IPS-15b (cell line): ENCODE results near the gene ETFB.
A peak's percentile ranks its signal among the peaks of the same experiment; 100 is the strongest.

Experiments
- H3K27me3 ChIP-seq: one replicate; pipeline ENCODE4 v1.6.1; 2013; ENCODE audit warnings: low read length; ENCODE audit not compliant: control insufficient read depth, insufficient read depth
- H3K36me3 ChIP-seq: one replicate; pipeline ENCODE4 v1.6.1; 2013; ENCODE audit warnings: low read length; ENCODE audit not compliant: control insufficient read depth, insufficient read depth
- H3K4me1 ChIP-seq: one replicate; pipeline ENCODE4 v1.6.1; 2013; ENCODE audit warnings: mild to moderate bottlenecking, low read length; ENCODE audit not compliant: control insufficient read depth, insufficient read depth
- H3K4me3 ChIP-seq: one replicate; pipeline ENCODE4 v1.5.1; 2013; ENCODE audit warnings: low read depth, low read length
- H3K9ac ChIP-seq: one replicate; pipeline ENCODE4 v1.6.1; 2013; ENCODE audit warnings: low read depth, mild to moderate bottlenecking, low read length
- H3K9me3 ChIP-seq: one replicate; pipeline ENCODE4 v1.6.1; 2013; ENCODE audit warnings: mild to moderate bottlenecking, low read length; ENCODE audit not compliant: control insufficient read depth, insufficient read depth

ETFB gene

DNA sequence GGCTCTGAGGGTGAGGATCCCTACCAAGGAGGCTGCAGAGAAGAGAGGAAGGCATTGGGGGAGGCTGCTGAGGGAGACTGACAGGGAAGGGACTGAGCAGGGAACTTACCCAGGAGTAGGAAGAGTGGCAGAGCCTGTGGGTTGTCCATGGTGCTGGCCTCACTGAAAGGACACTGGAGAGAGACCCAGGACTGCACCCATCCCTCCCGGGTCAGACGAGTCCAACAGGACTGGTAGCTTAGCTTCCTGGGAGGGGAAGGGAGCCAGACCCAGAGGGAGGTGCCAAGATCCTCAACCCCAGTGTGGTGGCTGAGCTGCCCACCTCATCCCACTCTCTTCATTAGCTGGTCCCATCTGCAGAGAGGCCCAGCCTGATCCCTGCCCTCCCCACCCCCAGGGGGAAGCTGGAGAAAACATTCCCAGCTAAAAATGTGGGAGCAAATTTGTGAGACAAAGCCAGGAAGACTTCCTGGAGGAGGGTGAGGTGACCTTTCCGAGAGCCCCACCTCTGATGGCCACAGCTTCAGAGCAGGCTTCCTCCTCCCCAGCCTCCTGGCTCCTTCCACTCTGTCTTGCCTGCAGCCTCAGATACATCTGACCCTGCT lies 24.1 kb downstream of the ETFB start, which contains the start of gene VSIG10L:
TSS of gene VSIG10L (minus strand) at position 164 of the 605 bp plus-strand sequence. CDS start at position 149, 15 bp downstream.
- peaks cover 7% of the 10 kb centered on the region for H3K4me1 ChIP-seq
- no peaks in the 10 kb centered on the region for H3K36me3 ChIP-seq
- H3K9me3 ChIP-seq: no peaks in the 10 kb centered on the region
- H3K9ac ChIP-seq: no peak within 1 kb of the TSS
- peaks cover 9% of the 10 kb centered on the region for H3K27me3 ChIP-seq
- H3K4me3 ChIP-seq: peak within 1 kb of the TSS; percentile 61

DNA sequence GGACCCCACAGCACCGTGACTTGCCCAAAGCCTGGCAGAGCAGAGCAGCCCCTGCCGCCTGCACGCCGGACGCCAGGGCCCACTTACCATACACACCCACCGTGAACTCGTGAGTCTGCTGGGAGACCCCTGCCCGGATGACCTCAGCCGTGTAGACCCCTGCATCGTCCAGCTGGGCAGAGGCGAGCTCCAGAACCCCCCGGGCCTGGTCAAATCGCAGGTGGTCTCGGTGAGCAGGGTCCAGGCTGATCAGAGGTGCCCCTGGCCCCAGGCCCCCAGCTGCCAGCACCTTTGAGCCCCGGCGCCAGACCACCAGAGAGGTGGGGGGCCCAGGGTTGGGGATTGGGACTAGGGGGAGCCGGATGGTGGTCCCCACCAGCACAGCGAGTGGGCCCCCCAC lies 25.1 kb downstream of the ETFB start:
- peaks cover 7% of the 10 kb centered on the region for H3K4me1 ChIP-seq

DNA sequence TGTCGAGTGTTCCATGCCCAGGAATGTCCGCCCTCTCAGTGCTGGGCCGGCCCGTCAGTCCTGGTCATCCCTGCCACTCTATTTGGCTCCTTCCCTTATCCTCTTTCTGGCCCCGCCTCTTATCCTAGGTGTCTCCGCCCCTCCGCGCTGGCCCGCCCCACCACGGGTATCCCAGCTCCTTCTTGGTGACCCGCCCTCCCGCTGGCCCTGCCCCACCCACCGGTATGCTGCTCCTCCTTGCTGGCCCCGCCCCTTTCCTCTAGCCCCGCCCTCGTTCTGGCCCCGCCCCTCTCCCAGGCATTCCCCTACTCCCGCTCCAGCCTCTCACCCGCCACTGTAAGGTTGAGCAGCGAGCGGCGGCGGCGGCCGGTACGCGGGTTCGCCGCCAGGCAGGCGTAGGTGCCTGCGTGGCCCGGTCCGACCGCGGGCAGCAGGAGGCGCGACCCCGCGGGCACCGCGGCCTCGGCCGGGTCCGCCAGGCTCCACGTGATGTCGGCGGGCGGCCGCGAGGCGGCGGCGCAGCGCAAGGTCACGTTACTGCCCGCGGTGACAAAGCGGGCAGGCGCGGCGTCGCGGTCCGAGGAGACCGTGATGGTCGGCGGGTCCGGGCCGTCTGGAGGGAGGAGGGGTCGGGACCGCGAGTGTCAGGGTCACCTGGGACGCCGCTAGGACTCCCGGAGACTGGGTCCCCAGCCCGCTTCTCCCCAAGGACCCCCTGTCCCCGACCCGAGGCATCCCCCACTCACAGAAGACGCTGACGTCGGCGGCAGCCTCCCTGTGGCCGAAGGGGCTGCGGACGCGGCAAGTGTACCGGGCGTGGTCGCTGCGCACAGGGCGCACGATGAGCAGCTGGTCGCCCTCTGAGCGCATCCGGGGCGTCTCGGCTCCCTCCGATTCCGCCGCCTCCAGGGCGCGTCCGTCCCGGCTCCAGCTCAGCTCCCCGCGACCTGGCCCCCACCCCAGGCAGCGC lies 26.2 kb downstream of the ETFB start:
- peaks cover 2% of the 10 kb centered on the region for H3K36me3 ChIP-seq
- peak overlapping the region; percentile 90 for H3K4me3 ChIP-seq
- peaks cover 9% of the 10 kb centered on the region for H3K27me3 ChIP-seq
- H3K4me1 ChIP-seq: peaks cover 7% of the 10 kb centered on the region
- H3K9ac ChIP-seq: no peak overlapping the region
- H3K9me3 ChIP-seq: no peaks in the 10 kb centered on the region

More for the DNA sequence above, 25.1 kb downstream of the ETFB start:
- H3K36me3 ChIP-seq: no peaks in the 10 kb centered on the region
- no peak overlapping the region for H3K9ac ChIP-seq
- peak overlapping the region; percentile 61 for H3K4me3 ChIP-seq
- peaks cover 9% of the 10 kb centered on the region for H3K27me3 ChIP-seq
- no peaks in the 10 kb centered on the region for H3K9me3 ChIP-seq

DNA sequence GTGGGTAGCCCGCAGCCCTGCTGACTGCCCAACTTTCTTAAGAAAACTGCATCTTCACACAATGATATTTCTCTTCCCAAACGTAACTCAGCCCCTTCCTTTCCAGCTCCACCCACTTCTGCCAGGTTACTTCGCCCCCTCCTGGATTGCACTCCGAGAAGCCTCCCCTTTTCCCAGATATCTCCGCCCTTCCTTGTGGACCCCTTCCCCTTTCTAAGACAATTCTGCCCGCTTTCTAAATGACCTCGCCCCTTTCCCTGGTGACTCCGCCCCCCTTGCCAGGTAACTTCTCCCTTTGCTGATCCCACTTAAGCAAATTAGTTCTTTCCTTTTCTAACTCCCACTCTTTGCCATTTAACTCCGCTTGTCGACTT lies 26.9 kb downstream of the ETFB start:
- Histone ChIP-seq H3K4me1 (peaks cover 7% of the 10 kb centered on the region), H3K9me3 (no peaks in the 10 kb centered on the region), H3K36me3 (peaks cover 2% of the 10 kb centered on the region), H3K27me3 (peaks cover 9% of the 10 kb centered on the region), H3K4me3 (peak overlapping the region; percentile 90), H3K9ac (no peak overlapping the region)

DNA sequence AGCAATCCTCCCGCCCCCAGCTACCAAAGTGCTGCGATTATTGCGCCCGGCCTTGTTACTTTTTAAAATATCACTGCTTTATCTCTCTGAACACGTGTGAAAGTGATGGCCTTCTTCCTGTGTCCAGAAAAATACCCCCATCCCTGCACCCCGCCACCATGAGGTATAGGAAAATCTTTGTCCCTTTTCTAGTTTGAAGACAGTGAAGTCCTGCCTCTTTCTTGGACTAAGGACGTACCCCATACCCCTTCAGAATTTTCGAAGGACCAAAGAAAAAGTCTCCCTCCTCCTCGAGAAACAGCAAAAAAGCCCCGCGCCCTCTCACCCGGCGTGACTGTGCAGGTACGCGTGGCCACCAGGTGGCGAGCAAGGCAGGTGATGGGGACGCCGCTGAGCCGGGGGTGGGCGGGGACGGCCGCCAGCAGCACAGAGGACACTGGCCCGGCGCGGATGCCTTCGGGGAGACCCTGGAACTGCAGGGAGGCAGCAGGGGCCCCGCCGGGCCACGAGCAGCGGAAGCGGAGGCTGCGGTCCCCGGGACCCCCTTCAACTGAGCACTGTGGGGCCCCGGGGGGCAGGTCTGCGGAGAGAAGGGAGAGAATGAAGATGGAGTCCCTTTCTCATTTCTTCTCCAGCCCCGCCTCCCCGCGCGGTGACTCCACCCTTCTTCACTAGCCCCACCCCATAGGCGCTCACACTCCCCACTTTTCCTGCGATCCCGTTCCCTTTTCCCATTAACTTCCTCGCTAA lies 27.4 kb downstream of the ETFB start:
- Histone ChIP-seq H3K9ac (peak overlapping the region; percentile 37), H3K9me3 (no peaks in the 10 kb centered on the region), H3K36me3 (peaks cover 2% of the 10 kb centered on the region), H3K27me3 (peaks cover 9% of the 10 kb centered on the region), H3K4me3 (peak overlapping the region; percentile 90), H3K4me1 (peaks cover 7% of the 10 kb centered on the region)

DNA sequence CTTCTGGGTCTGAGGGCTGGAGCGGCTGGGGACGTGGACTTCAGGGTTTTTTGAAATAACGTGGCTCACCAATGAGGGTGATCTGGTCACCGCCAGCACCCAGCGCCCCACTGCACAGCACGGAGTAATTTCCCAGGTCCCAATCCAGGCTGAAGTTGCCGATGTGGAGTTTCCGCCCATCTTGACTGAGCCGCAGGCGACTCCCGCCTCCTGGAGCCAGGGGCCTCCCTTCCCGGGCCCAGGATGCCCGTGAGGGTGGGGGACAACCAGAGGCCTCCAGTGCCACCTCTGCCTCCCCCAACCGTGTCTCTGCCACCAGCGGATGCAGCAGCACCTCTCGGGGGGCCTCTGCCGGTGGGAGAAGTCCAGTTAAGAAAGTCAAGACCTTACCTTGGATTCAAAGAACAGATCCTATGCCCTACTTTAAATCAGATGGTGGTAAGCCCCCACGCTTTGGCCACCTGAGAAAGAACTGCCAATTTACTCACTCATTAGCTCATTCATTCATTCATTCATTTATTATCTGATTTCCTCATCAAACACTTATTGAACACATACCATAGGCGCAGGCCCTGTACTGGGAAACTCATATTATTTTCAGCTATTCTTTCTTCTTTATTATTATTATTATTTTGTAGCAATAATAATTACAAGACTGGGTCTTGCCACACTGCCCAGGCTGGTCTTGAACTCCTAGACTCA lies 28.2 kb downstream of the ETFB start:
- H3K4me3 ChIP-seq: peak overlapping the region; percentile 90
- no peaks in the 10 kb centered on the region for H3K9me3 ChIP-seq
- H3K27me3 ChIP-seq: peaks cover 9% of the 10 kb centered on the region
- H3K4me1 ChIP-seq: peaks cover 7% of the 10 kb centered on the region
- H3K9ac ChIP-seq: no peak overlapping the region
- H3K36me3 ChIP-seq: peaks cover 2% of the 10 kb centered on the region

DNA sequence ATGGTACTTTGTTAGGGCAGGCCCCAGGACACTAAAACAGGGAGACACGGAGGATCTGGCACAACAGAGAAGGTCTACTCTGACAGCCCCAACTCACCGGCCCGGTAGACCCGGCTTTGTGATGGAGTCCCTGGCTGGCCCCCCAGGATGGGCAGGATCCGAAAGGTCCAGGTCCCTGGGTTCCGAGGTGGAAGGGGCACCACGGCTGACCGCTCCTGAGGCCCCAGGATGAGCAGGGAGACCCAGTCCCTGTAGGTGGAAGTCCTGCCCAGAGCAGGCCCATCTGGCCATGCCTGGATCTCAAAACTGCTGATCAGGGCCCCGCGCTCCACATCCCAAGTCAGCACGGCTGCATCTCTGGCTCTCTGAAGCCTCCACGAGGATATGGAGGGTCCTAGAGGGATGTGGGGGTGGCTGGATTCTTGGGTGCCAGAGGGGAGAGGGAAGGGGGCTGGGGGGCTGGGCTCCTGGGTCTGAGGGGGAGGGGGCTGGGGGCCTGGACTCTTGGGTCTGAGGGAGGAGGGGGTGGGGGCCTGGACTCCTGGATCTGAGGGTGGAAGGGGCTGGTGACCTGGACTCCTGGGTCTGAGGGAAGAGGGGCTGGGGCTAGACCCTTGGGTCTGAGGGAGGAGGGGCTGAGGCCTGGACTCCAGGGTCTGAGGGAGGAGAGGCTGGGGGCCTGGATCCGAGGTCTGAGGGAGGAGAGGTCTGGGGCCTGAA lies 28.9 kb downstream of the ETFB start:
- H3K9ac ChIP-seq: no peak overlapping the region
- peaks cover 9% of the 10 kb centered on the region for H3K27me3 ChIP-seq
- peaks cover 5% of the 10 kb centered on the region for H3K36me3 ChIP-seq
- H3K4me1 ChIP-seq: peaks cover 3% of the 10 kb centered on the region
- no peaks in the 10 kb centered on the region for H3K9me3 ChIP-seq
- no peak overlapping the region for H3K4me3 ChIP-seq

DNA sequence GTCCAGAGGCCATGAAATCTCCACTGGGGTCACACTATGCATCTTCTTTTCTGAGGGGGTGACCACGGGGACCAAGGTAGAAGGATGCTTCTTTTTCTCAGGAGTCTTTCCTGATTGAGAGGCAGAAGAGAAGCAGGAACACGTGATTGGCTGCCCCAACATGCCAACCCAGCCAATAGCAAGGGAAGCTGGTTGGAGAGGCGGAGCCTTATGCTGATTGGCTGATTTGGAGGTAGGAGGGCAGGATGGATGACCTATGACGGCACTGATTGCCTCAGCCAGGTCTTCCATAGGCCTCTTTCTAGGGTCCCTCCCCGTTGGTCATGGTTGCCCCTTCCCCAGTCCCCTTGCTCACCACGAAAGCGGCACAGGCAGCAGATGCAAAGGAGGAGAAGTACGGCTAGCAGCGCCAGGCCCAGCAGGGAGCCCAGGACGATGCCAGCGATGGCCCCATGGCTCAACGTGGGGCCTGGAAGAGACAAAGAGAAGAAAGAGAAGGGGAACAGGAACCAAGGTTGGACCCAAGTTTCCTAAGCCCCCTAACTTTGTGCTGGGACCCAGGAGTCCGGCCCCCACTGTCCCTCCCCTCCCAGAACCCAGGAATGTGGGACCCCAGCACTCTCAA lies 32.2 kb downstream of the ETFB start:
- H3K4me1 ChIP-seq: no peaks in the 10 kb centered on the region
- no peaks in the 10 kb centered on the region for H3K9me3 ChIP-seq
- H3K27me3 ChIP-seq: no peaks in the 10 kb centered on the region
- H3K36me3 ChIP-seq: peaks cover 19% of the 10 kb centered on the region
- H3K9ac ChIP-seq: no peak overlapping the region
- H3K4me3 ChIP-seq: no peak overlapping the region

DNA sequence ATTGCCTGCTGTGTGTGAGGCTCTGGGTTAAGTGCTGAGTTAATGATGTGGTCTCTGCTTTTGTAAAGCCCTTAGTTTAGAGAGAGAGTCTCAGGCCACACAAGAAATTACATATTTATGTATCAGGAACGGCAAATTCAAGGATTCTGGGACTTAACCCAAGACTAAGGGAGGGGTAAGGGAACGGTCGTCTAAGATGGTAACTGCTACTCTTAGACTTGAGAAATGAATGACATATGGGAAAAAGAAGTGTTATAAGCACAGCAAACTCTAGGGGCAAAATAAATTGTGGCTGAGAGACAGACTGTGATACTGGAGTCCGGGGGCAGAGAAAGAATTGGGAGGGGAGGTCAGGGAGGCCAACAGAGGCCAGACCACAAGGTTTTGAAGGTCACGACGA lies 34.5 kb downstream of the ETFB start:
- Histone ChIP-seq H3K36me3 (peaks cover 19% of the 10 kb centered on the region), H3K9ac (no peak overlapping the region), H3K27me3 (peaks cover 3% of the 10 kb centered on the region), H3K4me3 (no peak overlapping the region), H3K4me1 (no peaks in the 10 kb centered on the region), H3K9me3 (no peaks in the 10 kb centered on the region)

DNA sequence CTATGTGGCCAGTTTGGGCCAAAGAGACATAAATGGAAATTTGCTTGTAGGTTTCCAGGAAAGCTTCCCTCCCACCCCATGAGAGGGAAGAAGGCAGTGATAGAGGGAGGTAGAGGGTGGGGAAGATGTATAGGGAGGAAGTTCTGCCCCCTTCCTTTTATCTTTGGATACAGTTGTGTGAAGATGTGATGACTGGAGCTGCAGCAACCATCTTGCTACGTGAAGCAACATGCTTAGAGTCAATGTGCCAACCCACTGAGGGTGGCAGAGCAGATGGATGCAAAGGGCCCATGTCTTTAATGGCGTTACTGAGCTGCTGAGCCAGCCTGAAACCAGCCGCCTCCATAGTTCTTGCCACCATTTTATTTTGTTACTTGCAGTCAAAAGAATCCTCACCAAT lies 35.0 kb downstream of the ETFB start:
- no peak overlapping the region for H3K9ac ChIP-seq
- peaks cover 4% of the 10 kb centered on the region for H3K27me3 ChIP-seq
- no peak overlapping the region for H3K4me3 ChIP-seq
- H3K9me3 ChIP-seq: no peaks in the 10 kb centered on the region
- no peaks in the 10 kb centered on the region for H3K4me1 ChIP-seq
- peaks cover 19% of the 10 kb centered on the region for H3K36me3 ChIP-seq
